OCI-LY3 (cell line): ENCODE data around the gene SHC3.

Experiments used
- EZH2phosphoT487 ChIP-seq: fragments of 200-600 bp; shearing (Covaris generic); IDR thresholded peaks from 2 replicates; pipeline ENCODE4 v1.6.1; 2018; ENCODE audit warnings: antibody characterized with exemption, mixed run types, low read depth
- TF ChIP-seq, protein P1 (sequence below): fragments of 200-600, 300-600 bp; sonication (generic); IDR thresholded peaks from 2 replicates; pipeline ENCODE4 v1.5.1; 2014; ENCODE audit warnings: antibody characterized with exemption, low read length, low read depth

DNA sequence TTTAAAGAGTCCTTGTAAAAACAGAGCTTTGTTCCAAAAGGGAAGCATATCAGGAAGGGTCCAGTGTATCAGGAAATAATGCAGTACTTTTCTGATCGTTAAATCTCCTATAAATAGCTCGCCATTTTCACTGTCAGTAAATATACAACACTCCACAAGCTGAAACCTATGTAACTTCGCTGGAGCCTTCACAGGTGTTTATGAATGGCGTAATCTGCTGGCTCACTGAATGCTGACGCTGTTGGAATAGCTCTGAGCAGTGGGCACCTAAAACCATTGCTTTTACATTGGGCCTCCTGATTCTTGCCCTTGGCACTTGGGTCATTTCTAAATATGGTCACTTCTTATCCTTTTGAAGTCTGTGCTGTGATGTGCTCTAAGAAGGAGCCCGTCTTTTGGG lies 4.3 kb downstream of the SHC3 start:
- TF ChIP-seq, protein P1, sequence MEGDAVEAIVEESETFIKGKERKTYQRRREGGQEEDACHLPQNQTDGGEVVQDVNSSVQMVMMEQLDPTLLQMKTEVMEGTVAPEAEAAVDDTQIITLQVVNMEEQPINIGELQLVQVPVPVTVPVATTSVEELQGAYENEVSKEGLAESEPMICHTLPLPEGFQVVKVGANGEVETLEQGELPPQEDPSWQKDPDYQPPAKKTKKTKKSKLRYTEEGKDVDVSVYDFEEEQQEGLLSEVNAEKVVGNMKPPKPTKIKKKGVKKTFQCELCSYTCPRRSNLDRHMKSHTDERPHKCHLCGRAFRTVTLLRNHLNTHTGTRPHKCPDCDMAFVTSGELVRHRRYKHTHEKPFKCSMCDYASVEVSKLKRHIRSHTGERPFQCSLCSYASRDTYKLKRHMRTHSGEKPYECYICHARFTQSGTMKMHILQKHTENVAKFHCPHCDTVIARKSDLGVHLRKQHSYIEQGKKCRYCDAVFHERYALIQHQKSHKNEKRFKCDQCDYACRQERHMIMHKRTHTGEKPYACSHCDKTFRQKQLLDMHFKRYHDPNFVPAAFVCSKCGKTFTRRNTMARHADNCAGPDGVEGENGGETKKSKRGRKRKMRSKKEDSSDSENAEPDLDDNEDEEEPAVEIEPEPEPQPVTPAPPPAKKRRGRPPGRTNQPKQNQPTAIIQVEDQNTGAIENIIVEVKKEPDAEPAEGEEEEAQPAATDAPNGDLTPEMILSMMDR: no peak
- no peak for TF ChIP-seq EZH2phosphoT487
